Endodermal cell (in vitro differentiated cells): Measurements from ENCODE around the gene ATP6AP2. TPM values are rescaled to one million over a fixed set of nuclear protein-coding genes. Genes with fewer than 3 reads are reported as not detected.
A peak's percentile ranks its signal among the peaks of the same experiment; 100 is the strongest.

ENCODE experiments used
- DNase-seq: peaks from one replicate; pipeline ENCODE4 v3.0.0-alpha.2; 2017
- H3K27ac ChIP-seq: 2 replicates; pipeline ENCODE4 v1.5.1; 2013; ENCODE audit warnings: mild to moderate bottlenecking, low read depth, low read length, moderate library complexity
- H3K27me3 ChIP-seq: 2 replicates; pipeline ENCODE4 v1.6.1; 2013; ENCODE audit warnings: mild to moderate bottlenecking, low read length, moderate library complexity; ENCODE audit not compliant: insufficient read depth, control insufficient read depth, poor library complexity, severe bottlenecking
- H3K36me3 ChIP-seq: 2 replicates; pipeline ENCODE4 v1.7.0; 2013; ENCODE audit warnings: mild to moderate bottlenecking, low read length, moderate library complexity; ENCODE audit not compliant: control insufficient read depth, insufficient read depth
- H3K4me1 ChIP-seq: one replicate; pipeline ENCODE4 v1.7.0; 2013; ENCODE audit warnings: low read length; ENCODE audit not compliant: control insufficient read depth, insufficient read depth
- H3K4me3 ChIP-seq: 2 replicates; pipeline ENCODE4 v1.5.1; 2013; ENCODE audit warnings: mild to moderate bottlenecking, low read length, moderate library complexity
- H3K9ac ChIP-seq: 2 replicates; pipeline ENCODE4 v1.6.1; 2013; ENCODE audit warnings: mild to moderate bottlenecking, low read length, moderate library complexity; ENCODE audit not compliant: poor library complexity, severe bottlenecking; ENCODE audit errors: extremely low read depth
- H3K9me3 ChIP-seq: 2 replicates; pipeline ENCODE4 v1.6.1; 2013; ENCODE audit warnings: mild to moderate bottlenecking, low read length, moderate library complexity; ENCODE audit not compliant: control insufficient read depth
- H3K27ac Mint-ChIP-seq: 2 replicates; pipeline ENCODE4 v1.8.0; 2020; ENCODE audit warnings: mixed read lengths
- H3K27me3 Mint-ChIP-seq: 2 replicates; pipeline ENCODE4 v1.8.0; 2021; ENCODE audit warnings: mild to moderate bottlenecking, mixed read lengths; ENCODE audit not compliant: insufficient read depth
- H3K36me3 Mint-ChIP-seq: 2 replicates; pipeline ENCODE4 v1.8.0; 2020; ENCODE audit warnings: low read depth, mixed read lengths
- H3K4me1 Mint-ChIP-seq: 2 replicates; pipeline ENCODE4 v1.8.0; 2020; ENCODE audit warnings: mixed read lengths
- H3K4me3 Mint-ChIP-seq: 2 replicates; pipeline ENCODE4 v1.8.0; 2020; ENCODE audit warnings: mild to moderate bottlenecking, moderate library complexity, mixed read lengths
- H3K9me3 Mint-ChIP-seq: 2 replicates; pipeline ENCODE4 v1.8.0; 2020; ENCODE audit warnings: mild to moderate bottlenecking, mixed read lengths
- CTCF ChIP-seq: fragments of 200-600 bp; sonication (generic); conservative IDR thresholded peaks from 2 replicates; pipeline ENCODE4 v1.5.0; 2021; ENCODE audit warnings: antibody characterized with exemption, mild to moderate bottlenecking
- WGBS, 2 experiments: methylation state at CpG; one replicate each; pipeline versions ENCODE4 v1.1.5 to v1.1.7; 2013; ENCODE audit warnings: missing lambda C conversion rate in 2 of 2, mixed read lengths in 1 of 2; ENCODE audit not compliant: insufficient coverage in 1 of 2, insufficient read length in 1 of 2; 5-methylcytosine and 5-hydroxymethylcytosine counted together
- total RNA-seq, 2 donors: library from RNA; stranded (reverse); fragmentation: NEBNext Ultra II Directional in 1 of 2; extraction: Animal tissue kit (Norgen Biotek cat#: 25700) in 1 of 2; gene quantifications; 2 replicates in 1 of 2; 3 replicates in 1 of 2; pipeline ENCODE4 v1.2.1, GENCODE V29; 2021

The ATP6AP2 gene
- total RNA-seq, 2 donors from 2014 or later: 67.0 to 82.2 TPM

GRCh38 chrX:40542208-40542607 is 38.6 kb upstream of the ATP6AP2 start:
- no peak overlapping the region for H3K27ac Mint-ChIP-seq
- H3K4me1 Mint-ChIP-seq: peaks cover 30% of the 10 kb centered on the region
- no peak overlapping the region for H3K4me3 Mint-ChIP-seq
- TF ChIP-seq CTCF: peak; percentile 45
- peaks cover 31% of the 10 kb centered on the region for H3K9me3 Mint-ChIP-seq
- Histone ChIP-seq H3K36me3 (no peaks in the 10 kb centered on the region), H3K9me3 (no peaks in the 10 kb centered on the region), H3K27ac (no peak overlapping the region), H3K4me3 (no peak overlapping the region), H3K27me3 (no peaks in the 10 kb centered on the region), H3K4me1 (peaks cover 3% of the 10 kb centered on the region), H3K9ac (no peak overlapping the region)
- no peaks in the 10 kb centered on the region for H3K36me3 Mint-ChIP-seq
- 85 to 87% methylated on average over 6 to 10 of the region's 10 CpGs for WGBS, 2 experiments
- peak; percentile 70 for DNase-seq
- peaks cover 6% of the 10 kb centered on the region for H3K27me3 Mint-ChIP-seq

DNA sequence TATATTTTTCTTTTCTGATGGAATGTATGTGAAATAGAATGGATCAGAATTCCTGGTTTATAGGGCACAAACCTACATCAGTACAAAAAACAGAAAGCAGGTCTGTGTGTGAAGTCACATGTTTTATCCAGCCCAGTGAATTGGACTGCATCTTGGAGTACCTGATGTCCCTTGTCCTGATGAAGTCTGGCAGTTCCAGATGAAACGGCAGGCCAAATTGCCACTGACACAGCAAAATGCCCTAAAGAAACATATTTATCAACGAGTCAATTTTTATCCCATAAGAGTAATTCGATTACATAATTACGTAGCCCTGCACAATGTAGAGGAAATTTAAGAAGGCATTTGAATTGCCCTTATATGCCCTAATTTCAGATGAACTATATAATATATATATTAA is 37.8 kb upstream of the ATP6AP2 start:
- no peak for DNase-seq
- peaks cover 34% of the 10 kb centered on the region for H3K4me1 Mint-ChIP-seq
- no peak overlapping the region for H3K27ac Mint-ChIP-seq
- Histone ChIP-seq H3K4me1 (peaks cover 3% of the 10 kb centered on the region), H3K27ac (no peak overlapping the region), H3K27me3 (no peaks in the 10 kb centered on the region), H3K9me3 (no peaks in the 10 kb centered on the region), H3K36me3 (no peaks in the 10 kb centered on the region), H3K4me3 (no peak overlapping the region), H3K9ac (no peak overlapping the region)
- H3K36me3 Mint-ChIP-seq: no peaks in the 10 kb centered on the region
- no peak overlapping the region for H3K4me3 Mint-ChIP-seq
- peaks cover 28% of the 10 kb centered on the region for H3K9me3 Mint-ChIP-seq
- 91% methylated on average over 1 of the region's 4 CpGs; no CpG with 5 or more reads in 1 of the 2 experiments for WGBS, 2 experiments
- TF ChIP-seq CTCF: no peak
- H3K27me3 Mint-ChIP-seq: peaks cover 6% of the 10 kb centered on the region

DNA sequence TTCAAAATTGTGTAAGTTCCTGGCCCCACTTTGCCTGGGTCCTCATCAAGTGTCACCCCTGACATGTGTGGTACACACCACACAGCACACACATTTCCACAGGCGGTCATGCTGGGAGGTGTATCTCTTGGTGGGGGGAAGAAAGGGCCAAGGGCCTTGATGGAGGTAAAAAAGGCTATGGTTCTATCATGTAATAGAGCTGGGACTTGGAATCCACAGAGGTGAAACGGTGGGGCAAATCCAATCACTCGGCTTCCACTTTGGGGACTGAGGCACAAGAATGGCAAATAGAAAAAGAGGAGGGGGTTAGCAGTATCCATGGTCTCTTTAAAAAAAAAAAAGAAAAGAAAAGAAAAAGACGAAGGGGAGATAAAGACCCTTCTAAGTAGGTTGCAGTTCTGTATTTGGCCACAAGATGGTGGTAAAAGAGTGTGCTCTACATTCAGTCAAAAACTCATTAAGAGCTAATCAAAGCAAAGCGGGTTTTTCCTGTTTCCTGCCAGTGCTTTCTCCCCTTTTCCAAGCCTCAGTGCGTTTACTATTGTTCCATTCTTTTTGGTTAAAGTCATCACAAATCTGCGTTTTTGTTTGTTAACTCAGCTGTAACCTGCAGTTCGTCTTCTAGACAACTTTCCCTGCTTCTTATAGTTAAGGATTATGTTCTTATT is 37.0 kb upstream of the ATP6AP2 start:
- H3K36me3 Mint-ChIP-seq: no peaks in the 10 kb centered on the region
- no peak overlapping the region for H3K27ac ChIP-seq
- H3K4me3 ChIP-seq: no peak overlapping the region

More for the DNA sequence above, 37.0 kb upstream of the ATP6AP2 start:
- no peak overlapping the region for H3K9ac ChIP-seq
- H3K9me3 ChIP-seq: no peaks in the 10 kb centered on the region
- H3K4me3 Mint-ChIP-seq: no peak overlapping the region
- no peak overlapping the region for H3K27ac Mint-ChIP-seq
- H3K4me1 Mint-ChIP-seq: peaks cover 34% of the 10 kb centered on the region
- 6% methylated on average over 6 of the region's 8 CpGs; no CpG with 5 or more reads in 1 of the 2 experiments for WGBS, 2 experiments
- H3K4me1 ChIP-seq: peaks cover 3% of the 10 kb centered on the region
- peaks cover 6% of the 10 kb centered on the region for H3K27me3 Mint-ChIP-seq
- peak; percentile 90 for TF ChIP-seq CTCF
- no peaks in the 10 kb centered on the region for H3K27me3 ChIP-seq
- DNase-seq: no peak
- no peaks in the 10 kb centered on the region for H3K36me3 ChIP-seq
- peaks cover 32% of the 10 kb centered on the region for H3K9me3 Mint-ChIP-seq
